Stomach (tissue), 9 donors: ENCODE results near the gene SPOP. TPM values are rescaled to one million over a fixed set of nuclear protein-coding genes. Genes with fewer than 3 reads are reported as not detected.

Experiments
- DNase-seq, 2 donors: peaks; one replicate each; pipeline versions ENCODE4 v3.0.0 to v3.0.0-alpha.2; 2013 to 2019
- H3K27ac ChIP-seq, 5 donors: fragments of 200-600 bp in 4 of 5; sonication (generic) in 4 of 5; one replicate each; pipeline ENCODE4 v1.5.1; 2013 to 2019; ENCODE audit warnings: mild to moderate bottlenecking in 1 of 5, moderate library complexity in 1 of 5
- H3K27me3 ChIP-seq, 3 donors: fragments of 200-600 bp; sonication (generic); one replicate each; pipeline ENCODE4 v1.5.1; 2017 to 2019; ENCODE audit warnings: mixed run types in 1 of 3
- H3K36me3 ChIP-seq, 4 donors: fragments of 200-600 bp; sonication (generic); 1 replicate in 3 of 4; 2 replicates in 1 of 4; pipeline ENCODE4 v1.5.1; 2016 to 2019
- H3K4me1 ChIP-seq, 4 donors: fragments of 200-600 bp; sonication (generic); one replicate each; pipeline ENCODE4 v1.5.1; 2016 to 2019
- H3K4me3 ChIP-seq, 4 donors: fragments of 200-600 bp; sonication (generic) in 3 of 4; one replicate each; pipeline ENCODE4 v1.5.1; 2016 to 2019; ENCODE audit warnings: mild to moderate bottlenecking in 1 of 4
- H3K9me3 ChIP-seq, 4 donors: fragments of 200-600 bp; sonication (generic); one replicate each; pipeline ENCODE4 v1.5.1; 2016 to 2019
- CTCF ChIP-seq, 7 experiments: fragments of 450-650 bp in 4 of 7; fragments of 200-600 bp in 3 of 7; sonication (generic) in 3 of 7; IDR thresholded peaks; one replicate each; pipeline ENCODE4 v1.5.1; 2016 to 2019; ENCODE audit warnings: antibody characterized with exemption in 7 of 7, control low read depth in 2 of 7, mild to moderate bottlenecking in 1 of 7
- EP300 ChIP-seq: sonication (generic); formaldehyde crosslinking; IDR thresholded peaks from one replicate; pipeline ENCODE4 v1.6.1; 2017; ENCODE audit warnings: antibody characterized with exemption
- POLR2A ChIP-seq, 4 donors: fragments of 450-650 bp; IDR thresholded peaks; one replicate each; pipeline ENCODE4 v1.6.1; 2016; ENCODE audit warnings: antibody characterized with exemption in 4 of 4, control low read depth in 2 of 4, mild to moderate bottlenecking in 1 of 4, moderate library complexity in 1 of 4
- POLR2AphosphoS5 ChIP-seq, 3 donors: sonication (generic); formaldehyde crosslinking; IDR thresholded peaks; one replicate each; pipeline ENCODE4 v1.6.1; 2016; ENCODE audit warnings: antibody characterized with exemption in 3 of 3
- WGBS, 5 donors: extraction: QIAGEN DNeasy Blood & Tissue Kit in 3 of 5; methylation state at CpG; one replicate each; pipeline versions ENCODE4 v1.1.5 to v1.1.7; 2013 to 2018; 5-methylcytosine and 5-hydroxymethylcytosine counted together
- intact Hi-C: fragments of 100-400 bp; cut with DNase I; formaldehyde crosslinking; loops from one replicate; pipeline ENCODE4 v1.15.1; 2023; ENCODE audit warnings: low total_unique reads
- polyA plus RNA-seq, 3 donors: library from polyadenylated mRNA; stranded (reverse); fragments of 200-250 nt; gene quantifications; one replicate each; pipeline ENCODE4 v1.2.3, GENCODE V29; 2013
- total RNA-seq, 5 donors: library from RNA; depleted of rRNA; stranded (reverse); fragments of >200 nt; gene quantifications; one replicate each; pipeline versions ENCODE4 v1.1.0 to v1.2.3, GENCODE V29; 2014 to 2016
- donor health status: healthy with polysubstance abuse.
- donor health status: Bipolar disorder and iron deficiency.
- donor health status: healthy.

Gene SPOP
- total and polyA plus RNA-seq, 8 donors: 17.5 to 309 (median 41.6) TPM

GRCh38 chr17:49581648-49581998 lies 96.3 kb downstream of the SPOP start:
- no peak for DNase-seq
- H3K4me1 ChIP-seq: peaks cover 10 to 22% (median 13%) of the 10 kb centered on the region in 4 donors
- no peaks in the 10 kb centered on the region for H3K9me3 ChIP-seq
- peaks cover 0 to 19% (median 9%) of the 10 kb centered on the region in 3 donors for H3K27me3 ChIP-seq
- H3K27ac ChIP-seq: no peak overlapping the region
- TF ChIP-seq CTCF (IDR thresholded peaks at IDR 0.05) (no peak), EP300 (no peak), POLR2A (IDR thresholded peaks at IDR 0.05) (no peak), POLR2AphosphoS5 (IDR thresholded peaks at IDR 0.05) (no peak)
- 67 to 82% (median 75%) methylated on average over 4 to 6 of the region's 6 CpGs for WGBS, 5 donors
- H3K4me3 ChIP-seq: no peak overlapping the region
- intact Hi-C loops: no loop called here
- no peaks in the 10 kb centered on the region for H3K36me3 ChIP-seq

- intact Hi-C loops: no loop called here
- H3K36me3 ChIP-seq: no peaks in the 10 kb centered on the region
- 80 to 87% (median 82%) methylated on average over 11 to 12 of the region's 12 CpGs for WGBS, 5 donors
- H3K9me3 ChIP-seq: no peaks in the 10 kb centered on the region
- DNase-seq: no peak
- TF ChIP-seq CTCF (IDR thresholded peaks at IDR 0.05) (no peak), POLR2A (IDR thresholded peaks at IDR 0.05) (no peak), POLR2AphosphoS5 (IDR thresholded peaks at IDR 0.05) (no peak), EP300 (no peak)
- H3K4me1 ChIP-seq: peaks cover 15 to 27% (median 19%) of the 10 kb centered on the region in 4 donors
- H3K27me3 ChIP-seq: peaks cover 0 to 24% (median 14%) of the 10 kb centered on the region in 3 donors
- H3K4me3 ChIP-seq: no peak overlapping the region
- no peak overlapping the region for H3K27ac ChIP-seq
Observed at GRCh38 chr17:49580981-49581647, 96.8 kb downstream of the SPOP start.

- WGBS, 5 donors: 68 to 81% (median 71%) methylated on average over 4 to 21 of the region's 21 CpGs
- Histone ChIP-seq H3K4me3 (no peak overlapping the region), H3K36me3 (no peaks in the 10 kb centered on the region), H3K9me3 (no peaks in the 10 kb centered on the region), H3K4me1 (peaks cover 19 to 35% (median 27%) of the 10 kb centered on the region in 4 donors), H3K27ac (no peak overlapping the region), H3K27me3 (peaks cover 0 to 33% (median 16%) of the 10 kb centered on the region in 3 donors)
- no peak for DNase-seq
- TF ChIP-seq POLR2AphosphoS5 (IDR thresholded peaks at IDR 0.05) (no peak), POLR2A (IDR thresholded peaks at IDR 0.05) (no peak), EP300 (no peak), CTCF (IDR thresholded peaks at IDR 0.05) (no peak)
- intact Hi-C loops: no loop called here
Observed at GRCh38 chr17:49580055-49580721, 97.7 kb downstream of the SPOP start.

GRCh38 chr17:49579522-49579921 lies 98.4 kb downstream of the SPOP start:
- no peaks in the 10 kb centered on the region for H3K9me3 ChIP-seq
- no peak overlapping the region for H3K4me3 ChIP-seq
- H3K36me3 ChIP-seq: no peaks in the 10 kb centered on the region
- peaks cover 19 to 42% (median 34%) of the 10 kb centered on the region in 4 donors for H3K4me1 ChIP-seq
- WGBS, 5 donors: 74 to 92% (median 83%) methylated on average over 5 of the region's 5 CpGs
- peaks cover 0 to 40% (median 16%) of the 10 kb centered on the region in 3 donors for H3K27me3 ChIP-seq
- H3K27ac ChIP-seq: peak overlapping the region in 1 of 5 donors; percentile 85
- intact Hi-C loops: loop anchor here (10.0 kb wide), 2 partner anchors 185 to 275 kb away; partner anchors contain the start of gene FAM117A
- TF ChIP-seq EP300: no peak
- TF ChIP-seq CTCF (IDR thresholded peaks at IDR 0.05): no peak
- no peak for TF ChIP-seq POLR2A (IDR thresholded peaks at IDR 0.05)
- no peak for TF ChIP-seq POLR2AphosphoS5 (IDR thresholded peaks at IDR 0.05)
- no peak for DNase-seq
